ENCODE results near the gene GDPD5. TPM values are rescaled to one million over a fixed set of nuclear protein-coding genes. Genes with fewer than 3 reads are reported as not detected.
A peak's percentile ranks its signal among the peaks of the same experiment; 100 is the strongest.

GDPD5 gene
- total RNA-seq, 1 donor from 2014 or later, result 36.6 TPM

DNA sequence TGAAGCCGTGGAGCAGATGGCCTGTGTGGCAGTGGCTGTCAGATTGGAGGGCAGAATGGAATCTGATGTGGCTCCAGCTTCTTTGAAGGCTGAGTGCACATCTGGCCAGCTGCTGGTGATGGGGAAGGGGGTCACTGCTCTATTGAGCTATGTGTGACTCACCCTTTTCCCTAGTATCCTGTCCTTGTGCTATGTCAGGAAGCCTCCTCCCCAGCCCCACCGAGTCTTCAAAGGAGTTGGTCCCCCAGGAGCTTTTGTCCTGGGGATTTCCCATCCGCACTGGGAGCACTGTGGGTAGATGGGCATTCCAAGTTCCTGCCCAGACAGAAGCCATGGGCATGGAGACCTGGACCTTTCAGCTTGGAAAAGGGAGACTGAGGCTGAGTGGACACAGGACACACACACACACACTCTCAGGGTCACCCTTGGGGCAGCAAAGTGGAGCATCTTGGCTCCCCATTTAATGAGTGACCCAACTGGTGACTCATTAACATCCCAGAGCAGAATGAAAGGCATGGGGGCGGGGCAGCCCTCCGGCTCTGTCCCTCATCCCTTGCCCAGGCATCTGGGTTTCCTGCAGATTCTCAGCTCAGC lies 39.6 kb upstream of the GDPD5 start:
- H3K9me3 ChIP-seq, result no peaks in the 10 kb centered on the region
- H3K4me3 ChIP-seq, result peak overlapping the region; percentile 69 to 79
- peaks cover 90% of the 10 kb centered on the region for H3K4me1 ChIP-seq
- H3K27ac ChIP-seq, result peak overlapping the region; percentile 99
- H3K27me3 ChIP-seq, result no peaks in the 10 kb centered on the region
- peaks cover 0 to 45% of the 10 kb centered on the region in 2 donors for H3K36me3 ChIP-seq
- no peak for DNase-seq (ENCODE audit: extremely low spot score in 2 of 2)
- TF ChIP-seq POLR2A (IDR thresholded peaks at IDR 0.05), result no peak
- TF ChIP-seq POLR2AphosphoS5 (IDR thresholded peaks at IDR 0.05; ENCODE audit: insufficient read depth in 1 of 2, low read depth in 1 of 2), result peak in 1 of 2 donors; percentile 59
- intact Hi-C loops (cut with DNase I), result no loop called here

DNA sequence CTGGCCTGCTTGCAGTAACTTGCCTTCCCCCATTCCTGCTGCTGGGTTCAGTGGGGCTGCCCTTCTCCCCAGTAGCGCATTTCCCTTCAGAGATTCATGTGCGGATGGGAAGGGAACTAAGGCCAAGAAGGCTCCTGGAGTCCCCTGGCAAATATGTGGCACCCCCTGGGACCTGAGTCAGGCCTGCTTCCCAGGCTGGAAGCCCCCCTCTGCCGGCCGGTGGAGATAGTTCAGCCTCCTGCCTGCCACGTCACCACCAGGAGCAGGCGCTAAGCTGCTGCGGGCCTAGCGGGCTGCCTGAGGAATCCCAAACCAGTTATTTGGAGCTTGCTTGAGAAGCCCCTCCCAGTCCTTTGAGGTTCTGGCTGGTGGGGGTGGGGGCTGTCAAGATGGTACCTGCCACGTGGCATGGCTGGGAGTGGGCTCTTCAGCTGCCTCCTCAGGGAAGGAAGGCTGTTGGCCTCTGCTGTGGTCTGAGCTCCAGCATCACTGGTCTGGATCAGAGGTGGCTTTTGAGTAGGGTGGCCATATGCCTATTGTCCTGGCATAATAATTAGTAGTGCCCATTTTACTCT lies 38.3 kb upstream of the GDPD5 start:
- peaks cover 0 to 33% of the 10 kb centered on the region in 2 donors for H3K36me3 ChIP-seq
- peak overlapping the region; percentile 99 for H3K27ac ChIP-seq
- no peaks in the 10 kb centered on the region for H3K27me3 ChIP-seq
- TF ChIP-seq, protein P1, sequence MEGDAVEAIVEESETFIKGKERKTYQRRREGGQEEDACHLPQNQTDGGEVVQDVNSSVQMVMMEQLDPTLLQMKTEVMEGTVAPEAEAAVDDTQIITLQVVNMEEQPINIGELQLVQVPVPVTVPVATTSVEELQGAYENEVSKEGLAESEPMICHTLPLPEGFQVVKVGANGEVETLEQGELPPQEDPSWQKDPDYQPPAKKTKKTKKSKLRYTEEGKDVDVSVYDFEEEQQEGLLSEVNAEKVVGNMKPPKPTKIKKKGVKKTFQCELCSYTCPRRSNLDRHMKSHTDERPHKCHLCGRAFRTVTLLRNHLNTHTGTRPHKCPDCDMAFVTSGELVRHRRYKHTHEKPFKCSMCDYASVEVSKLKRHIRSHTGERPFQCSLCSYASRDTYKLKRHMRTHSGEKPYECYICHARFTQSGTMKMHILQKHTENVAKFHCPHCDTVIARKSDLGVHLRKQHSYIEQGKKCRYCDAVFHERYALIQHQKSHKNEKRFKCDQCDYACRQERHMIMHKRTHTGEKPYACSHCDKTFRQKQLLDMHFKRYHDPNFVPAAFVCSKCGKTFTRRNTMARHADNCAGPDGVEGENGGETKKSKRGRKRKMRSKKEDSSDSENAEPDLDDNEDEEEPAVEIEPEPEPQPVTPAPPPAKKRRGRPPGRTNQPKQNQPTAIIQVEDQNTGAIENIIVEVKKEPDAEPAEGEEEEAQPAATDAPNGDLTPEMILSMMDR (IDR thresholded peaks at IDR 0.05), result peak in 2 of 3 experiments; percentile 24 to 44
- TF ChIP-seq POLR2A (IDR thresholded peaks at IDR 0.05) (no peak), POLR2AphosphoS5 (IDR thresholded peaks at IDR 0.05; ENCODE audit: insufficient read depth in 1 of 2, low read depth in 1 of 2) (peak in 1 of 2 donors; percentile 60)
- H3K4me1 ChIP-seq, result peaks cover 90% of the 10 kb centered on the region
- intact Hi-C loops (cut with DNase I), result no loop called here
- DNase-seq (ENCODE audit: extremely low spot score in 2 of 2), result no peak
- H3K4me3 ChIP-seq, result peak overlapping the region; percentile 69 to 79
- no peaks in the 10 kb centered on the region for H3K9me3 ChIP-seq

DNA sequence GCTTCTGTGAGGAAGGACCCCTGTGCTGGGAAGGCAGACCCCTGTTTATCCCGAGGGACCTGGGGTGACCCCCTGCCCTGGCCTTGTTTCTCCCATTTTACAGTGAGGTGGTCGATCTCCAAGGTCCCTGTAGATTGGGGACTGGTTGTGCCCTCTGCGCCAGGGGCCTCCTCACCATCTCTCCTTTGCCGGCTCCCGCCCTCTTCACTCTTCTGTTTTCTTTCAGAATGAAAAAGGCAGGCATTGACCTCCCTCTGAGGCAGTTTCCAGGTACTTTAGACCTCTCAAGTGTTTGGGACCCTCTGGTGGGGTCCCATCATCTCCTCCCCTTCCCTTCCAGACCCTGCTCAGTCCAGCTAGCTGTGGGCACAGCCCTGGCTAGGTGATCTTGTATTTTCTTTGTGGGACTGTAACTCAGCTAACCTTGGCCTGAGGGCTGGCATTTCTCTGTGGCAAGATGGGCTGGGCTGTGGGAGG lies 37.8 kb upstream of the GDPD5 start:
- H3K36me3 ChIP-seq, result peaks cover 0 to 27% of the 10 kb centered on the region in 2 donors
- DNase-seq (ENCODE audit: extremely low spot score in 2 of 2), result no peak
- TF ChIP-seq, protein P1 (IDR thresholded peaks at IDR 0.05), result no peak
- TF ChIP-seq POLR2A (IDR thresholded peaks at IDR 0.05) (no peak), POLR2AphosphoS5 (IDR thresholded peaks at IDR 0.05; ENCODE audit: insufficient read depth in 1 of 2, low read depth in 1 of 2) (no peak)
- intact Hi-C loops (cut with DNase I), result no loop called here
- H3K27me3 ChIP-seq, result no peaks in the 10 kb centered on the region
- H3K27ac ChIP-seq, result peak overlapping the region; percentile 99
- H3K9me3 ChIP-seq, result no peaks in the 10 kb centered on the region
- H3K4me3 ChIP-seq, result peak overlapping the region; percentile 69 to 79
- H3K4me1 ChIP-seq, result peaks cover 90% of the 10 kb centered on the region

- TF ChIP-seq POLR2A (IDR thresholded peaks at IDR 0.05), result no peak
- TF ChIP-seq, protein P1 (IDR thresholded peaks at IDR 0.05), result no peak
- TF ChIP-seq POLR2AphosphoS5 (IDR thresholded peaks at IDR 0.05; ENCODE audit: insufficient read depth in 1 of 2, low read depth in 1 of 2), result no peak
- Histone ChIP-seq H3K4me3 (peak overlapping the region; percentile 69 to 79), H3K9me3 (no peaks in the 10 kb centered on the region), H3K4me1 (peaks cover 90% of the 10 kb centered on the region), H3K27ac (peak overlapping the region; percentile 99), H3K36me3 (peaks cover 0 to 22% of the 10 kb centered on the region in 2 donors), H3K27me3 (no peaks in the 10 kb centered on the region)
- intact Hi-C loops (cut with DNase I), result no loop called here
- no peak for DNase-seq (ENCODE audit: extremely low spot score in 2 of 2)
Measured at GRCh38 chr11:75562836-75563484, 37.2 kb upstream of the GDPD5 start.

GRCh38 chr11:75562048-75562835 lies 36.5 kb upstream of the GDPD5 start, which contains the start of gene SERPINH1:
Gene SERPINH1 (plus strand): TSS chr11:75562253. CDS start chr11:75566350, 4,097 bp downstream.
- peak within 1 kb of the TSS; percentile 99 for H3K27ac ChIP-seq
- peaks cover 0 to 14% of the 10 kb centered on the region in 2 donors for H3K36me3 ChIP-seq
- H3K4me3 ChIP-seq, result peak within 1 kb of the TSS; percentile 69 to 79
- peaks cover 90% of the 10 kb centered on the region for H3K4me1 ChIP-seq
- no peak for DNase-seq (ENCODE audit: extremely low spot score in 2 of 2)
- intact Hi-C loops (cut with DNase I), result no loop called here
- H3K27me3 ChIP-seq, result no peaks in the 10 kb centered on the region
- peak; percentile 91 to 97 for TF ChIP-seq POLR2AphosphoS5 (IDR thresholded peaks at IDR 0.05; ENCODE audit: insufficient read depth in 1 of 2, low read depth in 1 of 2)
- TF ChIP-seq POLR2A (IDR thresholded peaks at IDR 0.05), result peak in 1 of 2 donors; percentile 72
- TF ChIP-seq, protein P1 (IDR thresholded peaks at IDR 0.05), result no peak
- no peaks in the 10 kb centered on the region for H3K9me3 ChIP-seq

All from vagina (tissue), 2 donors.